GM19239 (cell line): ENCODE data around the gene KIF18A.
"Not testable (repeated sequence)": the region's sequence is repeated elsewhere in the genome, so short reads cannot be mapped to it uniquely, and the experiment has no call there.

ENCODE experiments used
- DNase-seq: peaks from one replicate; pipeline ENCODE4 v3.0.0; 2011; ENCODE audit warnings: low spot score; ENCODE audit not compliant: insufficient read length
- FAIRE-seq: peaks from 2 replicates; lab custom pipeline; 2011; peaks lifted over from hg19 to GRCh38; lab: Jason Lieb, UNC

KIF18A gene

DNA sequence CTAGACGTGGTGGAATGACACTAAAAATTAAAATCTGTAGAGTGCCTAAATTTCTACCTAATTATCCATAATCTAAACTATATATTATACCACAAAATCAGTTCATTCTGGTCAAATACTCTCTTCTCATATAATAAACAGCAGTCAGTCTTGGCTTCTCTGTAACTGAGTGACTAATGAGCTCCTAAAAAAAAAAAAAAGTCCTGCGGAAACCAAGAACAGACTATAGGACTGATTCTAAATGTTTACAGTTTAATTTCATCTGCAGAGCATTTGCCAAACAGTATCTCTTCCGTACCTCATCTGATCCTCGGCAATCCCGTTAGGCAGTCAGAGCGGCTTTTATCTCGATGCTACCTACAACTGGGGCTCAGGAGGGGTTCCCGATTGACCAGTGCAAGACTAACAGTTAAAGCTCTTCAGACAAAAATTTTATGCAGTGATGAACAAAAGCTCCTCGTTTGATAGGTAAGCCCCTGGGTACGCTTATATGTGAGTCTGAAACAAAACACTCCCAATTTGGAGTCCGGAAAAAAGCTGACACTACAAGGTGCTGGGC, 686 bp downstream of the KIF18A start:
- peak; percentile 42 for FAIRE-seq
- no peak for DNase-seq

DNA sequence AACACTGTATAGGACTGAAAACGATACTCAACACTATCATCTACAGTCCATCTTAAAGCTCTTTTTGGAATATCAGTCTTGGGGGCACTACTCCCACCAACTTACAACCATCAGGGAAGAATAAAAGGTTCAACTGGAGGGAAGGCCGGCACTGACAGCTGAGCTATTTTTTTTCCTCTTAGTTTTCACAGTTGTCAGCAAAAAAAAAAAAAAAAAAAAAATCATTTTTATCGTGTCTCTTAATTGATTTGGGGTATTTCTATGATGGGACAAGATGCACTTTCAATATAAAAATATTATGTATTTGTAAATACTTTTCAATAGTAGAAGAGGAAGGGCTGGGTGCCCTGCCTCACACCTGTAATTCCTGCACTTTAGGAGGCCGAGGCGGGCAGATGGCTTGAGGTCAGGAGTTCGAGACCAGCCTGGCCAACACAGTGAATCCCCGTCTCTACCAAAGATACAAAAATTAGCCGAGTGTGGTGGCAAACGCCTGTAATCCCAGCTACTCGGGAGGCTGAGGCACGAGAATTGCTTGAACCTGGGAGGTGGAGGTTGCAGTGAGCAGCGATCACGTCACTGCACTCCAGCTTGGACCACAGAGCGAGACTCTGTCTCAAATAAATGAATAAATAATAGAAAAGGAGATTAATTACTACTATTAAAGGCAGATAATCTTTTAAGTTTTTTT, 1.5 kb downstream of the KIF18A start:
- DNase-seq = no peak
- no peak for FAIRE-seq

DNA sequence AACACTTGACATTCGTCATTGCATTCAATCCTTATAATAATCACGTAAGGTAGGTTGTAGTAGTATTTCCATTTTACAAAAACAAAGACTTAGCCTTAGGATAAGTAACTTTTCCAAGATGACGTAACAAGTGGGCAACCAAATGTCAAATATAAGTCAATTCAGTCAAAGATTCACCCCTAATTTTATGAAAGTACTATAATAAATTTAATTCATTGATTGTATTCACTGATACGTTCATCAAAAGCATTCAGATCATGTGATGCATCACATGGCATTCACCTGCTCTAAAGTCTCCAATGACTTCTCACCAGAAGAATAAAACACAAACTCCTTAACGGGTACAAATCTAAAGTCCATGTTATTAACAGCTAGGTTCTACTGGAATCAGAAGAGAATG, 2.1 kb downstream of the KIF18A start:
- DNase-seq (no peak), FAIRE-seq (no peak)

DNA sequence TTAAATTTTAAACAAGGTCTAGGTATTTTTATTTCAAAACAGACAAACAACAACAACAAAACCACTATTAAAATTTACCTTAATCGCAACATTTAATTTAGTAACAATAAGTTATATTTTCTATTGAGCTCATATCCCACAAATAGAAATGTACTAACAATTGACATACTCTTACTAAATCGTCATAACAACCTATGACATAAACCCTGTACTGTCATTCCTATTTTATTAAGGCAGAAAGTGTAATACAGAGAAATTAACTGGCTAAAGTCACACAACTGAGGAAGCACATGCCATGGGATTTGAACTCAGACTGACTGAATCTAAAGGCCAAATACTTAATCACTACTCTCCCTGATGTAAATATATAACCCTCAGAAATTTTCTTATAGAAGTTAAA, 3.0 kb downstream of the KIF18A start:
- FAIRE-seq = no peak
- DNase-seq = no peak

DNA sequence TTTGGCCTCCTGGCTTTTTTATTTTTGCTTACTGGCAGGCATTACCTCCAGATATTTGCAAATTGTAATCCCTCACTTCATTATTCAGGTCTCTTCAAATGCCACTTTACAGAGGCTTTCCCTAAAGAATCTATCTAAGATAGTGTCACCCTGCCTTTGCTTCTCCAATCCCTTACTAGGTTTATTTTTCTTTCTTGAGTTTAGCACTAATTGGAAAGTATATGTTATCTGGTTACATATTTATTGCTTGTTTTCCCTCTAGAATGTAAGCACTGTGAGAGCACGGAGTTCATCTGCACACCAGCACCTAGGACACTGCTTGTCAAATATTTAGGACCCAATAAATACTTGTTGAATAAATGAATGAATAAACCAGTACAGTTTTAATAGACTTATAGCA, 3.5 kb downstream of the KIF18A start:
- DNase-seq = no peak
- FAIRE-seq = no peak

DNA sequence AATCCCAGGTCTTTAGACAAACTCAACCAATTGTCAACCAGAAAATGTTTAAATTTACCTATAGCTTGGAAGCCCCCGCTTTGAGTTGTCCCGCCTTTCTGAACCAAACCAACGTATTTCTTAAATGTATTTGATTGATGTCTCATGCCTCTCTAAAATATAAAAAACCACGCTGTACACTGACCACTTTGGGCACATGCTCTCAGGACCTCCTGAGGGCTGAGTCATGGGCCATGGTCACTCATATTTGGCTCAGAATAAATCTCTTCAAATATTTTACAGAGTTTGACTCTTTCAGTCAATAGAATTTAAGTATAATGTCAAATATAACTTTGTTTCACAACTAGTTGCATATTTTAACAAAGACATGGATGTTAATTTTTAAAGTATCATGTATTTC, 5.7 kb downstream of the KIF18A start:
- not testable (repeated sequence) for DNase-seq, FAIRE-seq

DNA sequence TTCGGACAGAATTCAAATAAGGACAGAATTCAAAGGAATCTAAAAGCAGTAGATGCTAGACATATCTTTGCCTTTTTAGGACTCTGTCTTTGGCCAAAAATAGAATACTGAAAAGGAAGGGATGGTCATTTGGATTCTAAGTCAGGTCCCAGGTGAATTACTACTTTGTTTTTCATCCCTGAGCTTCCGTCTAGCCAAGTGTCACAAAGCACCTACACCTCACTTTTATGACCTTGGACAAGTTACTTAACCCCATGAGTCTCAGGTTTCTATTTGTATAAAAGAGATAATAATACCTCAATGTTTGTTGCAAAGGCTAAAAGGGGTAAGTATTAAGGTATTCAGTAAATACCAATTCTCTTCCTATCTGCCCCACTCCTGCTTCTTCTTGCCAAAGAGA, 7.3 kb downstream of the KIF18A start:
- DNase-seq = no peak
- FAIRE-seq = no peak

DNA sequence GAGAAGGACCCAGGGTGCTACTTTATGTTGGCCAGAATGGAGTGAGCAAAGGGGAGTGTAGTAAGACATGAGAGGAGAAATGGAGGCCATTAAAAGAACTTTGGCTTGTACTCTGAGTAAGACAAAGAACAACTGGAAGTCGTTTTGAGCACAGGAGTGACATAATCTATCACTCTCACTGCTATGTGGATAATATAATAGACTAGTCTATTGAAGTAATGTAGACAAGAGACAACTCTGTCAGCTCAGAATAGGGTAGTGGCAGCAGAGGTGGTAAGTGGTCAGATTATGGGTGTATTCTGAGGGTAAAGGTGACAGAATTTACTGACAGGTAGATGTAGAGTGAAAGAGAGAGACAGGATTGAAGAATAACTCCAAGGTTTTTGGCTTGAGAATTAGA, 8.2 kb downstream of the KIF18A start:
- DNase-seq = no peak
- FAIRE-seq = no peak

DNA sequence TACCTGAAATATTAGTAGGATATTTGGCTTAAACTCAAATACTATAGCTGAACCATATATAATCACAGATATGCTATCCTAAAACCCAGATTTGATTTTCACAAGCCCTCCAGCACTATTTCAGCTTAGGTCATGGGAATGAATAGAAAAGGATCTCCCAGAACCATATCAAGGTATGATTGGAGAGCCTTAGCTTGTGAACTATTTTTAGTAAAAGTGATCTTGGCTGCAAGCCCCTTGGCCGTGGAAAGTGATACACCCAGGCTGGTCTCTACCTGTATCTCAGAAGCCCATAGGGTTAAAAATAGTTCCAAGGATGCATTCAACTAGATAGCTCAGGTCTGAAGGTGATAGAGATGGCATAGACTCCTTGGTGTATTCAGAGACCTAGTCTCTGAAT, 9.7 kb downstream of the KIF18A start:
- no peak for FAIRE-seq
- no peak for DNase-seq

DNA sequence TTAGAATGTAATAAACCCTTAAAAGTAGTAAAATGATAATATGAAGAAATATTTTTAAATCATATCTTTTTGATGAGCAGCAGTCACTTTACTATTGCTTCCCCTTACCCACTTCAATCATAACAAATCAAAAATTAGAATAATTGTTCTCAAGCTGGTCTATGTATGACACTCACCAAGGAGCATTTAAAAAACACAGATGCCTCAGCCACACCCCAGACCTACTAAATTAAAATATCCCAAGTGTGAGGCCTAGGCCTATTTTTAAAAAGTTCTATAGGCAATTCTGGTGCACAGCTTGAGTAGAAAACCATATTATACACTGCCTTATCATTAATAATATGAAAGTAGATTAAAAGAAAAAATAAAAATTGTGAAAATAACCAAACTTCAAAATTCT, 15.2 kb downstream of the KIF18A start:
- no peak for FAIRE-seq
- DNase-seq = no peak

DNA sequence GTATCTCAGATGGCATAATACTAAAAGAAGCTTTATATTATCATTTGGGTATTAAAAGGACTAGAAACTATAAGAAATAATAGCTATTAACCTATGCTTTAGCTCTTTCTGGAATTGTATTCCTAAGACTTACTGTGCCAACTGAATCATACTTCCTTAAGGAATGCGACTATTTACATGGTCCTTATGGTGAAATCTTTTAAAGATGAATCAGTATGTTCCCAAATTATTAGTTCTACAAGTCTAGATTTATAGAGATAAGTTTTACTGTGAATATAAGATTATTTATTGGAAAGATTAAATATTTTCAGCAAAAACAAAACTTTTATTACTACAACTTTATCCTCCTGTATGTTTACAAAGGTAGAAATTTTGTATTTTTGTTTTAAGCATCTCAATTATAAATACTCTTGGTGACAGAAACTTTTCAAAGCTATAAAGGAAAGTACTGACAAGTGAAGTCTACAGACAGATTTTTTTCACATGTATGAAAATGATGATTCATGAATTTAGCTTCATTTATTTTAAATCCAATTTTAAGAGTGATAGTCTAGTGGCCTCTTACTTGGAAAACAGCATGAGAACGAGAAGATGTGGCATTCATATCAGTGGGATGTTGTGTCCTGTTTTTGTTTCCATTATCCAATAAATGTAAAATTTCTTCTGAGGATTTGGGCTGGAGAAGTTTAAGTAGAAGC, 17.8 kb downstream of the KIF18A start:
- DNase-seq (no peak), FAIRE-seq (no peak)

DNA sequence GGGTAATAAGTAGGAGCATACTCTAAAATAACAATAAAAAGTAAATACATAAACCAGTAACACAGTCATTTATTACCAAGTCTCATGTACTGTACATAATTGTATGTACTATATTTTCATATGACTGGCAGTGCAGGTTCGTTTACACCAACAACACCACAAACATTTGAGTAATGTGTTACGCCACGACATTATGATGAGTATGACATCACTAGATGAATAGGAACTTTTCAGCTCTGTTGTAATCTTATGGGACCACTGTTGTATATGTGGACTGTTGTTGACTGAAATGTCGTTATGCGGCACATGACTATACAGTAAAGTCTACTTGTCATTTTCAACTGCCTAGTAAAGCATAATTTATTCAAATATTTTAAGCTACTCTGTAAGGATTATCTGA, 18.6 kb downstream of the KIF18A start:
- peak; percentile 31 for FAIRE-seq
- DNase-seq = no peak

DNA sequence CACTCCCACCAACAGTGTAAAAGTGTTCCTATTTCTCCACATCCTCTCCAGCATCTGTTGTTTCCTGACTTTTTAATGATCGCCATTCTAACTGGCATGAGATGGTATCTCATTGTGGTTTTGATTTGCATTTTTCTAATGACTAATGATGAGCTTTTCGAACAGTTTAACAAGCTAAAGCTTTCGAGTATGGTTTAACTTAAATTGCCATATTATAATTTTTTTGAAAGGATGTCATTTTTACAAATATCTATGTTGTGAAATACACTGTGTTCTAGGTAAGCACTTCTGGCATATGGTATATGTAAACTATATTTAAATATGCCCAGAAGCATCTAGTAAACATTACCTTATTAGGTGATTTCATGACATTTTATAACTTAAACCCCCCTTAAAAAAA, 20.3 kb downstream of the KIF18A start:
- not testable (repeated sequence) for DNase-seq, FAIRE-seq

DNA sequence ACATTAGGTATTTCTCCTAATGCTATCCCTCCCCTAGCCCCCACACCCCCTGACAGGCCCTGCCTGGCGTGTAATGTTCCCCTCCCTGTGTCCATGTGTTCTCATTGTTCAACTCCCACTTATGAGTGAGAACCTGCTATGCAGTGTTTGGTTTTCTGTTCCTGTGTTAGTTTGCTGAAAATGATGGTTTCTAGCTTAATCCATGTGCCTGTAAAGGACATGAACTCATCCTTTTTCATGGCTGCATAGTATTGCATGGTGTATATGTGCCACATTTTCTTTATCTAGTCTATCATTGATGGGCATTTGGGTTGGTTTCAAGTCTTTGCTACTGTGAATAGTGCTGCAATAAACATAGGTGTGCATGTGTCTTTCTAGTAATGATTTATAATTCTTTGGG, 20.8 kb downstream of the KIF18A start:
- not testable (repeated sequence) for FAIRE-seq, DNase-seq

DNA sequence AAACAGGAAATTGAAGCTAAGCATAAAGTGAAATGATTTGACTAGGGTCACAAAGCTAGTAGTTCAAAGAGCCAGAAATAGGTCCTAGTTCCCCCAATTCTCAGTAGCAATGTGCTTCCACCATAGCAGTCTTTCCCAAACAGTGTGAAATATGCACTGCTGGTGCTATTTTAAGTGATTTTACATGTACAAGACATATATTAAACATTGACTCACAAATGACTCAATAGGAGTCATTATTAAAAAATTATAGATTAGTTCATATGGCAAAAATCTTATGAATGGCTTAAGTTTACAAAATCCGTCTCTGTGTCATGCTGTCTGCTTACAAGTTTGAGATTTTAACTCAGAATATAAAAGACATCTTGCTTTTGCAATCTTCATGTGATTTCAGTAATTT, 21.4 kb downstream of the KIF18A start:
- no peak for FAIRE-seq
- DNase-seq = no peak

DNA sequence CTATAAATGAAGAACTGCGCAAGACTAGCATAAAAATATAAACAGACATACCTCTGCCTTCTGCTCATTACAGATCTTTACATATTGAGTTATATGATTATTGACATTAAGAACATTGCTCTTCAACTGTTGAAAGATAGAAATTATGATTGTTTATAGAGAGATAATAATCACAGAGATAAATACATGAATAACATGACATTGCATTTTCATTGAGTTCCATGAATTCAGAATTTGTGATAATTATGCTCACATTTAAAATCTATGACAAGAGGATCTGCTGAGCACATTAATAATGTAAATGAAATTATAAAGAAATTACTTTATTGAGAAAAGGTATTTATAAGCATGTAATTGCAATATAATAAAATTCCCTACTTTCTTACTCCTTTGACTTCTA, 24.8 kb downstream of the KIF18A start:
- DNase-seq (no peak), FAIRE-seq (peak; percentile 48)

DNA sequence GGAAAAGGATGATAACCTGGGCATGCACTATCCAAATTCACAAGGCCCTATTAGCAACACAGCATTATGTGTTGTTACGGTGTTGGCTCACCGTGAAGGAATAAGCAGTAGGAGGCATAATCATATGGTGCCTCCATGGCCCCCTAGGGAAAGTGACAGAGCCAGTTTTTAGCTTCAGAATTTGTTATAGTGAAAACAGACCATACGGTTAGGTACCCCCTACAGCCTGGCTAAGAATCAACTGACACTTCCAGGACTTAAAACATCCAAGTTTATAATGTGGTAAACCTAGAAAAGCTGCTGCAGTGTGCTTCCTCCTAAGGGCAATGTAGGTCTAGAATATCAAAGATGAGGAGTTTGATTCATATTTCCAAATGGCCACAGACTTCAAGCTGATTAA, 30.4 kb downstream of the KIF18A start:
- FAIRE-seq (no peak), DNase-seq (no peak)

DNA sequence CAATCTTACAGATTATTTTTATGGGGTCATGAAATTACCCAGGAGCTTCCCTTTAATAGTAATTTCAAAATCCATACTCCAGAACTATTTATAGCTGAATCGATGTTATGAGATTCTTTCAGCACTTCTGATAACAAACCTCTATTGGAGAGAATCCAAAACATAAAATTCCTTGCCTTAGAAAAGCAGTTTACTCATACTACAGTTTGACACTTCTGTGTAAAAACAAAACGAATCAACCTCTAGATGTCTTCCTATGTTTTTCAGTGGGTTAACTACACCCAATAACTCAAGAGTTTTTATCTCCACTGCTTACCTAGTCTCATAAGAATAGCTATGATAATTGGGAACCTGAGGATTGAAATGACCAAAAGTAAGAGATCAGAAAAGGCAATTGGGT, 35.6 kb downstream of the KIF18A start:
- DNase-seq (no peak), FAIRE-seq (peak; percentile 42)

DNA sequence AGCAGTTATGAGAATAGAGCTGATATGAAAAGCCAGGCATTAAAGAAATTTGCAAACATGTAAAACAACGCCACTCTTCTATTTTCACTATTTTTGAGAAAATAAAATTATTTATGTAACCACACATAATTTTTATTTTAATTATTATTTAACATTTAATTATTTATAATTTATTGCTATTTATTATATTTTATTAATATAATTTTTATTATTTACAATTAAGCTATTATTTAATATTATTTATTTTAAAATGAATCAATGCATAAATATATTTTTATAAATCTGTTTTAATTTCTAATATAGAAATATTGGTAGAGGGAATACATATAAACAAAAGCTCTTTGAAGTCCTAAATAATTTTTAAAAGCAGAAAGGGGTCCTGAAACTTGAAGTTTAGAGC, 36.7 kb downstream of the KIF18A start:
- DNase-seq (no peak), FAIRE-seq (no peak)

DNA sequence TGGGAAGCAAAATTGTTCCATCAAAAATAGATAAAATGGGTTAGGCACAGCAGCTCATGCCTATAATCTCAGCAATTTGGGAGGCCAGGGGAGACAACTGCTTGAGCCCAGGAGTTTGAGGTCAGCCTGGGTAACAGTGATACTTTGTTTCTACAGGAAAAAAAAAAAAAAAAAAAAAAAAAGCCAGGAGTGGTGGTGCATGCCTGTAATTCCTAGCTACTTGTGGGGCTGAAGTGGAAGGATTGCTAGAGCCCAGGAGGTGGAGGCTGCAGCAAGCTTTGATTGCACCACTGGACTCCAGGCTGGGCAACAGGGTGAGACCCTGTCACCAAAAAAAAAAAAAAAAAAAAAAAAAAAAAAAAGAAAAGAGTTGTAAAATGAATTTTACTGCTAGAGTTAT, 49.6 kb downstream of the KIF18A start:
- DNase-seq (no peak), FAIRE-seq (no peak)

DNA sequence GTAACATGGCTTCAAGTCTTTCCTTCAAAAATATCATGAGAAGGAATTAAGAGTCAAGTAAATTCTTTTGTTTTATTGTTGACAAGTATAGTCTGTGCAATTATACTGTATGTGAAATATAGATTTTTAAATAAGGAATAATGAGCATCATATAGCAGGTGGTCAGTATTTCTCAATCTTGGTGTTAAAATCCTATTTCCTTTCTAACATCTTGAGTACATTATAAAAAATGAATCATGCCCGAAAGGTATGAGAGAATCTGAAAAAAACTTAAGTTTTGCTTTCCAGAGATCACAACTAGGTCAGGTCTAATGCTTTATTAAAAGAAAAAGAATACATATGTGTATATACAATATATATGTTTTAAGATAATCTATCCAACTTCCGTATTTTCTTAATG, 53.1 kb downstream of the KIF18A start:
- FAIRE-seq = no peak
- no peak for DNase-seq
